Measurements from ENCODE around the gene CPT1C.
A peak's percentile ranks its signal among the peaks of the same experiment; 100 is the strongest.

DNA sequence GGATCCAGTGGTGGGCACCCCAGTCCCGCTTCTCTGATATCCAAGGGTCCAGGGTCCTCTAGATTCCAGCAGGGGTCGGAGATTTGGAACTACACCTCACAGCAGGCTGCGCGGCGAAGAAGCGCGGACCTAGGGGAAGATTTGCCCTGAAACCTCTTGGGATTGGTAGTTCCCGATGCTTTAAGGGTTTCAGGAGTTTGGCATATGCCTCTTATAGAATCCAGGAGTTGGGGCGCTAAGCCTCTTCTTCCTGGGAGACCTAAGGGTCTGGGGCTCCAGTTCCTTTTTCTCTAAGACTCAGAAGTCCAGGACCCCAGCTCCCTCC, 24.8 kb upstream of the CPT1C start:
- TF ChIP-seq SMC3 (IDR thresholded peaks at IDR 0.05; ENCODE audit: low read depth, low read length) (no peak), MXI1 (IDR thresholded peaks at IDR 0.05; ENCODE audit: borderline replicate concordance, low read depth, low read length) (no peak), POLR2A (IDR thresholded peaks at IDR 0.05; ENCODE audit: low read depth, low read length) (no peak), RAD21 (IDR thresholded peaks at IDR 0.05; ENCODE audit: low read length) (0 out of 2 replicates have a peak, but pooled peaks have one; percentile 5)
- TF ChIP-seq, protein P1, sequence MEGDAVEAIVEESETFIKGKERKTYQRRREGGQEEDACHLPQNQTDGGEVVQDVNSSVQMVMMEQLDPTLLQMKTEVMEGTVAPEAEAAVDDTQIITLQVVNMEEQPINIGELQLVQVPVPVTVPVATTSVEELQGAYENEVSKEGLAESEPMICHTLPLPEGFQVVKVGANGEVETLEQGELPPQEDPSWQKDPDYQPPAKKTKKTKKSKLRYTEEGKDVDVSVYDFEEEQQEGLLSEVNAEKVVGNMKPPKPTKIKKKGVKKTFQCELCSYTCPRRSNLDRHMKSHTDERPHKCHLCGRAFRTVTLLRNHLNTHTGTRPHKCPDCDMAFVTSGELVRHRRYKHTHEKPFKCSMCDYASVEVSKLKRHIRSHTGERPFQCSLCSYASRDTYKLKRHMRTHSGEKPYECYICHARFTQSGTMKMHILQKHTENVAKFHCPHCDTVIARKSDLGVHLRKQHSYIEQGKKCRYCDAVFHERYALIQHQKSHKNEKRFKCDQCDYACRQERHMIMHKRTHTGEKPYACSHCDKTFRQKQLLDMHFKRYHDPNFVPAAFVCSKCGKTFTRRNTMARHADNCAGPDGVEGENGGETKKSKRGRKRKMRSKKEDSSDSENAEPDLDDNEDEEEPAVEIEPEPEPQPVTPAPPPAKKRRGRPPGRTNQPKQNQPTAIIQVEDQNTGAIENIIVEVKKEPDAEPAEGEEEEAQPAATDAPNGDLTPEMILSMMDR (conservative IDR thresholded peaks at IDR 0.05; ENCODE audit: low read depth, low read length): peak; percentile 12; the same call in 1 of the 2 replicates
